LHCN-M2 (cell line): ENCODE data around the gene S100A1. TPM values are rescaled to one million over a fixed set of nuclear protein-coding genes. Genes with fewer than 3 reads are reported as not detected.

Experiments
- DNase-seq: peaks from one replicate; pipeline ENCODE4 v3.0.0-alpha.2; 2012; ENCODE audit warnings: low read depth
- total RNA-seq: library from RNA; depleted of rRNA; stranded (reverse); fragments of >200 nt; gene quantifications from 2 replicates; pipeline ENCODE4 v1.2.3, GENCODE V29; 2014

The S100A1 gene
- total RNA-seq, 1 experiment from 2014 or later = 0.86 TPM

- peak; percentile 73 for DNase-seq
Measured at GRCh38 chr1:153610334-153610733, 17.9 kb upstream of the S100A1 start.

GRCh38 chr1:153610811-153611301 is 17.4 kb upstream of the S100A1 start:
- DNase-seq = peak; percentile 67

GRCh38 chr1:153611356-153611755 is 16.9 kb upstream of the S100A1 start:
- no peak for DNase-seq

DNA sequence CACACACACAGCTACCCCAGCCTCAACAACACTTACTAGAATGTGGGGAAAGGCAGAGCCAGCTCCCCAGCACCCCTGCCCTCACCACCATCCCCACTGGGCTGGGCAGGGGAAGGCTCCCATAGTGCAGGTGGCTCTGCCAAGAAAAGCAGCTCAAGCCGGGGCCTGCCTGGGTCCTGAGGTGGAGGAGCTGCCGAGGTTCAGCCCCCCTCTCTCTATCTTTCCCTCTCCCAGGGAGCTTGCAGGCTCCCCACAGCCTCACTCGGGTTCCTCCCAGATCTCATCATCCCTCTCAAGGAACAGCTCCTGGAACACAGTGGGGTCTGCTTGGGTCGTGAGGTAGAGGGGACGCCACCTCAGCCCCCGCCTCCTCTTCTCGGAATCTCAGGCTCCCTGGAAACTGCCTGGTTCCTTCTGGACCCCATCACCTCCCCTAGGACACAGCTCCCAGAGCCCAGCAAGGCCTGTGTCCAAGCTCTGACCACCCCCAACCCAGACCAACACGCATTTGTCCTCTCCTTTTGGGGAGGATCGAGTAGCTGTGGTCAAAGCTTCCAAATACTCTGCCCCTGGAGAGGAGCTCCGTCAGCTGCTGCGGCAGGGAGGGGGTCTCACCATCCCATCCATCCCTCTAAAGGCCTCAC is 16.0 kb upstream of the S100A1 start:
- DNase-seq = no peak

- peak; percentile 83 for DNase-seq
Measured at GRCh38 chr1:153612755-153613331, 15.4 kb upstream of the S100A1 start, which contains the start of gene S100A16. TSS of gene S100A16 (minus strand) at chr1:153613137. CDS start at chr1:153608151, 4,986 bp downstream.

DNA sequence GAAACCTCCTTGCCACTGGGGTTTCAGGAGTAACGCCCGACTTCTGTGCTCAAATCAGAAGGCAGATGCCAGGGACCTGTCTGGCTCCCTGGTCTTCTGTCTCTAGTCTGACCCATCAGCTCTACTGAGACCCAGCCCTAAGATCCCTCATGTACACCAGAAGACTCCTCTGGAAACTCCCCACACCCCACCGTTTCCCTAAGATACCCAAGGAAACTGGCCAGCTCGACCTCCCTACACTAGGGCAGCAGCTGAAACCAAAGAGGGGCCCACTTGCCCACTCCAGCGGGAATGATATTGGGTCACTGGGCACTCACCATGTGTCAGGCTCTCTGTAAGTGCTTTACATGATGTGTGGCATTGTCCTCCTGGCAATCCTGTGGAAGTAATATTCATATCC is 14.8 kb upstream of the S100A1 start:
- DNase-seq = no peak

- no peak for DNase-seq
Measured at GRCh38 chr1:153614189-153614900, 13.9 kb upstream of the S100A1 start.

GRCh38 chr1:153614906-153615305 is 13.3 kb upstream of the S100A1 start:
- no peak for DNase-seq

DNA sequence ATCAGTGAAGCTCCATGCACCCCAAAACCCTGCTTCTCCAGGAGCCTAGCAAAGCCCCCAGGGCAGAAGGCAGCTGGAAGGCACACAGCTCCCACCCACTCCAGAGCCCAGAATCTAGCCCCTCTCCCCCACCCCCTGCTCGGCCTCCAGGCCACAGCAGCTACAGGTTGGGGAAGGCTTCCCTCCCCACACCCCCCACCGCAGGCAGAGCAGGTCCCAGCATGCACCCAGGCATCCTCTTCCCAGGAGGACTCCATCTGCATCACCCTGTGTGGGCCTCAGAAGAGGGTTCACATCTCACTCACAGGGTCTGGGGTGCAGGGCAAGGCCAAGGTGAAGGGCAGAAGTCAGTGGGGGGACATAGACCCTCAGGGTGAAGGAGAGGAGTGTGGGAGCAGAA is 12.8 kb upstream of the S100A1 start:
- no peak for DNase-seq

- DNase-seq = no peak
Measured at GRCh38 chr1:153616144-153616916, 11.9 kb upstream of the S100A1 start, which contains the start of gene S100A14. TSS of gene S100A14 (minus strand) at chr1:153616325. CDS start at chr1:153615858, 467 bp downstream.

DNA sequence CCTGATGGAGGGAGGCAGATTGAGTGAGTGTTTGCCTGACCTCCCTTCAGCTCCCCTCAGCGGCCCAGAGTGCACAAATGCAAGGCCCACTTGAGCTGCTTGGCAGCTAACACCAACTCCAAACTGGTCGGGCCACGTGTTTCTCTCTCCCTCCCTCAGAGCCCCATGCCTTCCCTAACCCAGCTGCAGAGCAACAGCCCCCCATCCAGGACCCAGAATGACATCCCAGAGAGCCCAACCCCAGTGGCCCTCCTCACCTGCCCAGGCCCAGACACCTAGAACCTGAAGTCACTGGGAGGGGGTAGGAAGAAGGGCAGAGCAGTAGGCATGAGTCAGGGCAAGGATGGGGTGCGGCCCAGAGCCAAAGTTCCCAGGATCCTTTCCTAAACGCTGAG is 11.3 kb upstream of the S100A1 start:
- no peak for DNase-seq

DNA sequence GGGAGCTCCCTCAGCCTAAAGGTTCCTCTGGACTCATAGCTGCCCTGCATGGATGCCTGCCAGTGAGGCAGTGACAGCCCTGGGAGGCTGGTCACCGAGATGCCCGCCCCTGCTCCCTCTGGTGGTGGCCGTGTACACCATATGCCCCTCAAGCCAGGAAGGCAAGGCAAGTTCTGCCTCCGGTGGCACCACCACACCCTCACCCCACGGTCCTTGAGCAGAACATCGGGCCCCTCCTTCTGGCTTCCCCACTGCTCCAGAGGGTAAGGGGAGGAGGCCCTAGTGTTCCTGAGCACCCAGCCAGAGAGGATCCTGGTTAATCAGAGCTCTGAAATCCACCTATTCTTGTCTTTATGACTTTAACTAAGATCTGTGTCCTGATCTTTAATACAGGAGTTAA is 10.6 kb upstream of the S100A1 start:
- no peak for DNase-seq

GRCh38 chr1:153619171-153619570 is 9.1 kb upstream of the S100A1 start:
- DNase-seq = no peak

GRCh38 chr1:153623101-153623500 is 5.1 kb upstream of the S100A1 start:
- DNase-seq = no peak

GRCh38 chr1:153624965-153625611 is 3.1 kb upstream of the S100A1 start:
- no peak for DNase-seq

GRCh38 chr1:153626477-153626903 is 1.7 kb upstream of the S100A1 start:
- no peak for DNase-seq

GRCh38 chr1:153626904-153627714 is 1.1 kb upstream of the S100A1 start, which contains the start of gene S100A13:
TSS of gene S100A13 (minus strand) at chr1:153627505. CDS start at chr1:153626472, 1,033 bp downstream.
- DNase-seq = peak; percentile 97

- no peak for DNase-seq
Measured at GRCh38 chr1:153628638-153629342, 556 bp downstream of the S100A1 start.

DNA sequence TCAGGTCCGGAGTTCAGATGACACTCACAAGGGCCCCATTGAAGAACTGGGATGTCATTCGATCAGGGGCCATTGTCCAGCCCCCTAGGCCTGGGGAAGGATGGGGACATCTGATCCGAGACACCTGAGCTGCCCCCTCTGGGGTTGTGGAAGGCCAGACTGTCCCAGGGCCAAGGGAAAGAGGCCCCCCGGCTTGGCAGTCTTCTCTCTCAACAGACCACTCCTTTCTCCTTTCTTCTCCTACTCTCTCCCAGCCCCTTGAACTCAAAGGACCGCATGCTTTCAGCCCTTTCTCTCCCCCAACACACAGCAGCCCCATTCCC is 1.1 kb downstream of the S100A1 start:
- no peak for DNase-seq

DNA sequence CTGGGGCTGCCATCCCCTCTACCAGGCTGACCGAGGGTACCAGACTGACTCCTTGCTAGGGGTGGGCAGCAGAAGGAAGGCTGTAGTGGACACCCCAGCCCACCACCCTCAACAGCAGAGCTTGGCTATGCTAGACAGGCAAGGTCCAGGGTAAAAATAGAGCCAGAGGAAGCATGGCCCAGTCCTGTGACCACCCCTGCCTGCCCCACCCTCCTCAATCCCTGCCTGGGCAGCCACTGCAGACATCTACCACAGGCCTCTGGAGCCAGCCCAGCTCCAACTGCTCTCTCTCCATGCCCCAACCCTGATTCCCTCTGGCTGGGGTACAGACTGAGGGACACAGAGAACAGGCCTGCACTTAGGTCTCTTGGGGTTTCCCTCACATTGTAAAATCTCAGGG is 1.7 kb downstream of the S100A1 start:
- DNase-seq = no peak
